Tibial nerve (tissue), 4 donors: ENCODE results near the gene ASPG. TPM values are rescaled to one million over a fixed set of nuclear protein-coding genes. Genes with fewer than 3 reads are reported as not detected.

Source experiments
- DNase-seq, 2 donors: peaks; one replicate each; pipeline ENCODE4 v3.0.0-alpha.2; 2019; ENCODE audit warnings: low spot score in 2 of 2
- H3K27ac ChIP-seq, 4 donors: fragments of 200-600 bp; sonication (generic) in 3 of 4; one replicate each; pipeline ENCODE4 v1.5.1; 2017 to 2019; ENCODE audit warnings: mild to moderate bottlenecking in 1 of 4
- H3K27me3 ChIP-seq, 2 donors: fragments of 200-600 bp; sonication (generic) in 1 of 2; one replicate each; pipeline versions ENCODE4 v1.5.1 to v1.6.0; 2017 to 2019
- H3K36me3 ChIP-seq, 3 donors: fragments of 200-600 bp; sonication (generic); one replicate each; pipeline ENCODE4 v1.5.1; 2018 to 2019
- H3K4me1 ChIP-seq, 4 donors: fragments of 200-600 bp; sonication (generic) in 3 of 4; one replicate each; pipeline ENCODE4 v1.5.1; 2017 to 2019
- H3K4me3 ChIP-seq, 4 donors: fragments of 200-600 bp; sonication (generic) in 3 of 4; one replicate each; pipeline ENCODE4 v1.5.1; 2017 to 2019; ENCODE audit warnings: mild to moderate bottlenecking in 1 of 4, moderate library complexity in 1 of 4
- H3K9me3 ChIP-seq, 4 donors: fragments of 200-600 bp; sonication (generic) in 3 of 4; one replicate each; pipeline ENCODE4 v1.5.1; 2017 to 2019
- CTCF ChIP-seq, 5 experiments: fragments of 200-600 bp in 3 of 5; fragments of 450-650 bp in 2 of 5; sonication (generic) in 3 of 5; IDR thresholded peaks; one replicate each; pipeline ENCODE4 v1.5.1; 2016 to 2019; ENCODE audit warnings: antibody characterized with exemption in 5 of 5, mild to moderate bottlenecking in 3 of 5, moderate library complexity in 2 of 5
- EP300 ChIP-seq, 2 donors: sonication (generic); formaldehyde crosslinking; IDR thresholded peaks; one replicate each; pipeline ENCODE4 v1.6.1; 2017; ENCODE audit warnings: antibody characterized with exemption in 2 of 2, mild to moderate bottlenecking in 1 of 2
- POLR2A ChIP-seq, 2 donors: fragments of 450-650 bp; IDR thresholded peaks; one replicate each; pipeline ENCODE4 v1.6.1; 2017; ENCODE audit warnings: antibody characterized with exemption in 2 of 2, mild to moderate bottlenecking in 2 of 2, moderate library complexity in 2 of 2
- WGBS, 2 donors: methylation state at CpG; one replicate each; pipeline ENCODE4 v1.1.5; 2018; 5-methylcytosine and 5-hydroxymethylcytosine counted together
- total RNA-seq, 4 donors: library from RNA; depleted of rRNA; stranded (reverse); fragments of >200 nt; gene quantifications; one replicate each; pipeline ENCODE4 v1.1.0, GENCODE V29; 2016

The ASPG gene
- total RNA-seq: 1 to 10 TPM; 2.4 to 8.7 (median 2.7) TPM

- Histone ChIP-seq H3K4me3 (peak within 1 kb of the TSS; percentile 13 to 49 (median 26)), H3K27me3 (peaks cover 0 to 49% of the 10 kb centered on the region in 2 donors), H3K9me3 (peaks cover 0 to 2% (median 0%) of the 10 kb centered on the region in 4 donors), H3K27ac (peak within 1 kb of the TSS in 1 of 4 donors; percentile 26), H3K36me3 (no peaks in the 10 kb centered on the region), H3K4me1 (peaks cover 0 to 14% (median 0%) of the 10 kb centered on the region in 4 donors)
- DNase-seq: no peak
- no peak for TF ChIP-seq EP300 (IDR thresholded peaks at IDR 0.05)
- TF ChIP-seq CTCF (IDR thresholded peaks at IDR 0.05): no peak
- TF ChIP-seq POLR2A (IDR thresholded peaks at IDR 0.05): no peak
- WGBS, 2 donors: 16 to 18% methylated on average over 28 to 33 of the region's 70 CpGs
Measured at GRCh38 chr14:104085032-104085888, at the start of gene ASPG. ASPG (plus strand) TSS chr14:104085700; CDS start chr14:104085771, 71 bp downstream.

DNA sequence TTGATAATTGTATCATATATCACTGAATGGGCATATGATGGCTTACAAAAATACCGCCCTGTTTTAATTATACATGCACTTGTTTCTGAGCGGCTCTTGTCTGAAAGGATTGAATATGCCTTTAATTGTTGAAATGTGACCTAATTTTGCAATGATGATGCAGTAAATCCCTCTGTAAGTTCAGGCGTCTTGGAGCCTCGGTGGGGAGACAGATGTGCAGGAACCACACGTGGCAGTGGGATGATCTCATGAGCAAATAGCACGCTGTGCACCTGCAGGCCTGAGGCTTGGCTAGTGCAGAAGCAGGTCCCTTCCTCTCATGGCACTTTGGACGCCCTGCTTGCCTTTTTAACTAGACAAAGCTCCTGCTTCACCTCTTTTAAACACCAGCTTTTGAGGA lies 49.3 kb upstream of the ASPG start:
- Histone ChIP-seq H3K27ac (no peak overlapping the region), H3K27me3 (peaks cover 0 to 33% of the 10 kb centered on the region in 2 donors), H3K4me1 (no peaks in the 10 kb centered on the region), H3K36me3 (no peaks in the 10 kb centered on the region), H3K4me3 (no peak overlapping the region), H3K9me3 (no peaks in the 10 kb centered on the region)
- TF ChIP-seq EP300 (IDR thresholded peaks at IDR 0.05): no peak
- TF ChIP-seq POLR2A (IDR thresholded peaks at IDR 0.05): no peak
- no peak for TF ChIP-seq CTCF (IDR thresholded peaks at IDR 0.05)
- no peak for DNase-seq
- WGBS, 2 donors: 66 to 72% methylated on average over 7 of the region's 7 CpGs

- DNase-seq: no peak
Measured at GRCh38 chr14:104037074-104037473, 48.4 kb upstream of the ASPG start.

DNA sequence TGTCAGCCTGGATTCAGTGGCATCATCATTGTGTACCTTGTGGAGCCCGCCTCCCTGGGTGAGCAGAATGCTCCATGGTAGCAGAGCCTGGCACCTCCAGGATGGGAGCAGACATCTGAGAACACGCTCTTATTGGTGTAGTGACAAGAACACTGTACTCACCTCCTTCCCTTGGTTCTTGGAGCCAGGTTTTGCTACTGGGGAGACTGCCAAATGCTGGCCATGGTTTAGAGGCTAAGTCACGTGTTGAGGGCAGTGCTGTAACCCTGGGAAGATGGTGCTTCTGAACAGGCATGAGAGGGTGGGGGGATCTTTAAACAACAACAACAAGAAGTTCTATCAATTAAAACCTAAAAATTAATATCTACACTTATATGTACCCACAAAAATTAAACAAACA lies 47.6 kb upstream of the ASPG start:
- Histone ChIP-seq H3K36me3 (no peaks in the 10 kb centered on the region), H3K9me3 (no peaks in the 10 kb centered on the region), H3K4me3 (no peak overlapping the region), H3K27ac (no peak overlapping the region), H3K4me1 (no peaks in the 10 kb centered on the region), H3K27me3 (peaks cover 0 to 34% of the 10 kb centered on the region in 2 donors)
- no peak for DNase-seq
- WGBS, 2 donors: 78 to 84% methylated on average over 3 of the region's 3 CpGs
- no peak for TF ChIP-seq EP300 (IDR thresholded peaks at IDR 0.05)
- TF ChIP-seq CTCF (IDR thresholded peaks at IDR 0.05): no peak
- TF ChIP-seq POLR2A (IDR thresholded peaks at IDR 0.05): no peak

More at GRCh38 chr14:104037074-104037473, 48.4 kb upstream of the ASPG start:
- H3K27me3 ChIP-seq: peaks cover 0 to 34% of the 10 kb centered on the region in 2 donors
- H3K4me3 ChIP-seq: no peak overlapping the region
- no peaks in the 10 kb centered on the region for H3K9me3 ChIP-seq
- 75 to 80% methylated on average over 14 of the region's 14 CpGs for WGBS, 2 donors
- TF ChIP-seq POLR2A (IDR thresholded peaks at IDR 0.05) (no peak), EP300 (IDR thresholded peaks at IDR 0.05) (no peak), CTCF (IDR thresholded peaks at IDR 0.05) (no peak)
- H3K4me1 ChIP-seq: no peaks in the 10 kb centered on the region
- H3K36me3 ChIP-seq: no peaks in the 10 kb centered on the region
- no peak overlapping the region for H3K27ac ChIP-seq

DNA sequence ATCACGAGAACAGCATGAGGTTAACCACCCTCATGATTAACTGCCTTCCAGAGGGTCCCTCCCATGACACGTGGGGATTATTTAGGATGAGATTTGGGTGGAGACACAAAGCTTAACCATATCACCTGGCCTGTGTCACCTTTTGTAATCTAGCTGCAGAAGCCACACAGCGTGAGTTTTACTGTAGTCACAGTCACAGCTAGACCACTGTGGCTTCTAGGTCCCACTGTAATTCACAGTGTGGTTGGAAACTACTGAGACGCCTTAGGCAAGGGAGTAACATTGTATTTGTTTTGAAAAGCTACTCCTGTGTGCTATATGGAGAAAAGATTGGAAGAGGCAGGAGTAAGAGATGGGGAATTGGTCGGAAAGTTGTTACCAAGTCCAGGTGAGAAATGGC lies 46.3 kb upstream of the ASPG start:
- H3K27ac ChIP-seq: no peak overlapping the region
- no peak overlapping the region for H3K4me3 ChIP-seq
- no peaks in the 10 kb centered on the region for H3K9me3 ChIP-seq
- H3K36me3 ChIP-seq: no peaks in the 10 kb centered on the region
- no peaks in the 10 kb centered on the region for H3K4me1 ChIP-seq
- H3K27me3 ChIP-seq: peaks cover 0 to 34% of the 10 kb centered on the region in 2 donors
- TF ChIP-seq POLR2A (IDR thresholded peaks at IDR 0.05) (no peak), CTCF (IDR thresholded peaks at IDR 0.05) (no peak), EP300 (IDR thresholded peaks at IDR 0.05) (no peak)
- no peak for DNase-seq
- WGBS, 2 donors: 79 to 84% methylated on average over 5 of the region's 5 CpGs
